Stimulated activated naive CD4-positive, alpha-beta T cell treated with Interleukin-2 at 50 U/mL for 16 hours (primary cell): Measurements from ENCODE around the gene GGT6.

Experiments used
- DNase-seq: peaks from one replicate; lab custom pipeline; 2025; lab: John Stamatoyannopoulos, UW

GGT6 gene

DNA sequence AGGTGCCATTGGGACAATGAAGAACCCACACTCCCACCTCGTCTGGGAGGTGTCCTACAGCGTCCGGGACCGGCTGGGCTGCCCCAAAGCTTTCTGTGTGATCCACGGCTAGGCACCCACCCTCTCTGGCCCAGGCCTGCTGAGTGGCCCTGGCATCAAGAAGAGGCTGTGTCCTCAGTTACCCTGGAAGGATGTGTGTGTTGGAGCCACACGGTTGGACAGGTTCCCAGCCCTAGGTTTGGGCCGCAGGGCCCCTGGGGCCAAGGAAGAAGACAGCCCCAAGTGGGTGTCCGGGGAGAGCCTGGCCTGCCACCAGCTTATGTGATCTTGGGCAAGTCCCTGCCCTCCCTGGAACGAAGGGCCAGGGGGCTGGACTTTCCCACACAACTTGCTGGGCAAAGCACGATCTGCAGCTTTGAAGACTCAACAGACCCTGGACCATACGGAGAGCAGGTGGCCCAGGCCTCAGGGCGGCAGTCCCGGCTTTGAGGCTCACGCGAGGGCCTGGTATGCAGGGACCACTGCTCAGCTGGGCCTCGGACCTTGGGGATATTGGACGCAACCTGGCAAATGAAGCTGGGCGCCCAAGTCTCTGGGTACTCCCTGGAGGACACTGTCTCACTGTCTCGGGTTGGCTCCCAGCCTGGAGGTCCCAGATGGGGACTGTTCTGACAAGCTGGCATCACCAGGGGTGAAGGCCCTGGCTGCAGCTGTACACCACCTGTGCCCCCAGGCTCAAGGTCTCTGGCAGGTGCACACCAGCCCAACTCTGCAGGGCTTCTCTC is 22.7 kb downstream of the GGT6 start:
- no peak for DNase-seq

DNA sequence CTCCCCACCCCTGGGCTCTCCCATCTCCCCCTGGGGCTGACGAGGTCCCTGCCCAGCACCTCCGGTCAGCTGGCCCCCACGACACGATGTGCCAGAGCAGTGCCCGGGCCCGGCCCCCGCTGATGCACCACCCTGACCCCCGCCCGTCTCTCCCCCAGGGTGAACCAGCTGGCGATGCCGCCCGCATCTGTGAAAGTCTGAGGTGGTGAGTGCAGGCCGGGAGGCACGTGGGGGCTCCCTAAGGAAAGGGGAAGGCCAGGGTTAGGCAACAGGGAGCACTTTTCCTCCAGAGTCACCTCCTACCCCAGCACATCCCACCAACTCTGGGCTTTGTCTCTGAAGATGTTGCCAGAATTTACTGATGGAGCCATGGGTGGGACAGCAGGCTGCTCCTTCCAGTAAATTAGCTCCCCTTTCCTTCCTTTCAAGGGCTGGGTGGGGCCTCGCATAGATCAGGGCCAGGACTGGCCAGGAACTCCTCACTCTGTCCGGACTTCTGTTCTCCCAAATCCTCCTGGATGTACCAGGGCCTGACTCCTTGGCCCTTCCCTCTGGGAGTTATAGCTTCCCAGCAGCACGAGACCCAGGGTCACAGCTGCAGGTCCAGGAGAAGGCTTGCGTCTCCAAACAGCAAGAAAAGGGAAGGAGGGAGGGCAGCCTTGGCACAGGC is 23.5 kb downstream of the GGT6 start:
- no peak for DNase-seq

DNA sequence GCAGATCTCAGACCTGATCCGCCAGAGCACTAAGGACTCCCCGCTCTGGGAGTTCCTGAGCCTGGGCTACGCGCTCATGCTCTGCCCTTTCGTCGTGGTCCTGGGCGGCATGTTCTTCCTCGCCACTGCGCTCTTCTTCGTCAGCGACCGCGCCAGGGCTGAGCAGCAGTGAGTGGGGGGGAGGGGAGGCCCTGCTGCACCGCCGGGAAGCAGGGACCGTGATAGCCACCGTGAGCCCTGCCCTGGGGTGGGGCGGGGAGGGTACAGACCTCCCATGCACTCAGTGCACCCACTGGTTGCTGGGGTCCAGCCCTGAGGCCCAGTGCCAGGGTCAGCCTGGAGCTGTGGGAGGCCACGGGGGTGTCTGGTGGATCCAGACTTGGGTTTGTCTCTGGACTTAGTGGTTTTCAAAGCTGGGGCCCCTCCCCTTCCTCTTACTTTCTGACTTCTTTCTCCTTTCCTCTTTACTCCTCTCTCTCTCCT is 24.1 kb downstream of the GGT6 start:
- no peak for DNase-seq

DNA sequence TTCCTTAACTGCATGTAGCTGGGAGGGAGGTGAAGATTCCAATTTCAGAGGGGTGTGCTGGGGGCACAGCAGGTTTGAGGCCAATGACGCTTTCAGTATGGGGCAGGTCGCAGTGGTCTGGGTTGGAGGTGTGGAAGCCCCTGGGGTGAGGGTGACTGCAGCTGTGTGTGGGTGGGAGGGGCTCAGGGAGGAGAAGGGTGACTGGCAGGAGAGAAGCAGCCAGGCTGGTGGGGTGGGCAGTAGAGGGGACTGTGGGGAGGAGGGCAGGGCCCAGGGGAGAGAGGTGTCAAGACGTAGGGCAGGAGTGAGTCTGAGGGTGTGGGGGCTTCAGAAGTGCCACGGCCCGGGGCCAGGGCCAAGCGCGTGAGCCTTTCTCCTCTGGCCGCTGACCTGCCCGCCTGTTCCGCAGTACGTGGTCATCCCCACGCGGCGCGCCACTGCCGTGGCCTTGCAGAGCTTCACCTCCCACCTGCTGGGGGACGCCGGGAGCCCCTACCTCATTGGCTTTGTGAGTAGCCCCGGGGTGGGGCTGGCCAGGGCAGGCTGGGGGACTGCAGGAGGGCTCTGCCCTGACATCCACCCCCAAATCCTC is 24.6 kb downstream of the GGT6 start:
- DNase-seq: no peak

DNA sequence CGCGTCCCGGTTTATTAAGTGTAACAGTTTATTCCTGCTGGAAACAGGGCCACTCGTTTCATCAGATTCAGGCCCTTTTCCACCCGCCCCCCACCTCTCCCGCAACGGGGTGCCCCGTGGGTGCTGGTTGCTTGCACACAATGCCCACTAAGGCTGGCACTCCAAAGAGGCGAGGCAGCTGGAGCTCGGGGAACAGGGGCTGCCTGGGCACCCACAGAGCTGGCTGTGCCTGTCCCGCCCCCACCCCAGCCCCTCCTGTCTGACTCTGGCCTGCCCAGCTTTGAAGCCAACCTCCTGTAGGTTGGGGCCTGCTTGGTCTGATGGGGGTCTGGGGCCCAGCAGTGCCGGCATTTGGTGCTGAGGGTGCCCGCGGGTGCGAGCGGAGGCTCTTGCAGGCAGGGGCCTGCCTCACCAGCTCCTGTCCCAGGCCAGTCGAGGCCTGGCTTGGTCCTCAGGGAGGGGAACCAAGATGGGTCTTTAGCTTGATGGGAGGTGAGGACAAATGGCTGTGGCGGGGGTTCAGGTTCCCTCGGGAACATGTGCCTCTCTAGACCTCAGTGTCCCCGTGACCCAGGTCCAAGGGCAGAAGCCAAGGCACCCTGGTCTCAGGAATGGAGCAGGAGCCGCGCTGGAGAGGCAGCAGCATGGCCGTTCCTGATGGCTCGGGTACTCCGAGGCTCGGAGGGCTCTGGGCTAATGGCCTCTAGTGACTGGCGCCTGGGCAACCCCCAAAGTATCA is 25.3 kb downstream of the GGT6 start:
- no peak for DNase-seq

DNA sequence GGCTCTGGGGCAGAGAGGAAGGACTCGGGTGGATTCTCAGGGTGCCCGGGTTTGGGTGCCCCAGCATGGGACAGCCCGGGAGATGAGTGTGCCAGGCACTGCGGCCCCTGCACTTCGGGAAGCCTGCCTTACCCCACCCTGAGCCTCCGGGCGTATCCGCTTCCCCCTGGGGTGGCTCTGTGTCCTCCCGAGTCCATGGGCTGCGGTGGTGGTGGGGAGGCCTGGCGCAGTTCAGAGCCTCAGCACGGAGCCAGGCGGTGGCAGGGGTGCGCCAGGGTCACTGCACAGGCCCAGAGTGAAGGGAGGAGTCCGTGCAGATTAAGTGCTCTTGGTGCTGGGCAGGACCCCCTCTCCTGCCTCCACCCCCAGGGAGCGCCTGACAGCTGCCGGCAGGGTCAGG is 25.9 kb downstream of the GGT6 start:
- no peak for DNase-seq

DNA sequence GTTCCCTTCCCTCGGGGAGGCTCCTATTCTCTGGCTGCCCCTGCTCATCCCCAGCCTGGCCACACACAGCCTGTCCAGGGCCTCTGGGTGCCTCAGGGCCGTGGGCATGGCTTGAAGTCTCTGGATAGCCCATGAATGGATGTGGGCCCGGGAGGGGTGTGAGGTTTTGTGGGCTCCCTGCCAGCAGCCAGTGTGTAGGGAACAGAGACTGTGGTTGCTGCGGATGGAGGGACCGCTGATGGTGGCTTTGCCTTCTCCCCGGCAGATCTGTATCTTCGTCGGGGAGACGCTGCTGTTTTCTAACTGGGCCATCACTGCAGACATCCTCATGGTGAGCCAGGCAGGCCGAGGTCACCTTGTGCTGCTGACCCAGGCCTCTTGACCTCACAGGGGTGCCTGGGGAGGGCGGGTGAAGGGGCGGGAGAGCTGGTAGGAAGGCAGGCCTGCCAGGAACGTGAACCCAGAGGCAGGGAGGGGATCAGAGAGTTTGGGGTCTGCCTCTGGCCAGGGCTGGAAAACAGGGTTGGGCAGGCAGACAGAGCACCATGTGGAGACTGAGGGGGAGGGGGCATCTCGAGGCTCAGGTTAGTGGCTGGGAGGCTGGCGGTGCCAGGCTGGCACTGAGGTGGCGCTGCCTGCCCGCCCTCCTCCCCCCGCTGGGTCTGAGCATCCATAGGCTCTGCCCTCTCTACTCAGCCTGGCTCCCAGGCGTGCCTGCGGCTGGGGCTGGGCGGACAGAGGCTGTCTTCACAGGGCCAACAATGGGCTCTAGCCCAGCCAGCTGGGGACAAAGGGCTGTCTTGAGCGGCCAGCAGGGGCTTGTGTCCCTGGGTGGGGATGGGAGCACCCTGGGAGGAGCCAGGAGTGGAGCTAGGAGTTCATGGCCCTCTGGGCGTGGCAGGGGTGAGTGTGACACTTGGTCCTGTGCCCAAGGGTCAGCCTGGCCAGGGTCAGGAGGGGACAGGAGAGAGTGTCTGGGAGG is 26.6 kb downstream of the GGT6 start:
- no peak for DNase-seq

DNA sequence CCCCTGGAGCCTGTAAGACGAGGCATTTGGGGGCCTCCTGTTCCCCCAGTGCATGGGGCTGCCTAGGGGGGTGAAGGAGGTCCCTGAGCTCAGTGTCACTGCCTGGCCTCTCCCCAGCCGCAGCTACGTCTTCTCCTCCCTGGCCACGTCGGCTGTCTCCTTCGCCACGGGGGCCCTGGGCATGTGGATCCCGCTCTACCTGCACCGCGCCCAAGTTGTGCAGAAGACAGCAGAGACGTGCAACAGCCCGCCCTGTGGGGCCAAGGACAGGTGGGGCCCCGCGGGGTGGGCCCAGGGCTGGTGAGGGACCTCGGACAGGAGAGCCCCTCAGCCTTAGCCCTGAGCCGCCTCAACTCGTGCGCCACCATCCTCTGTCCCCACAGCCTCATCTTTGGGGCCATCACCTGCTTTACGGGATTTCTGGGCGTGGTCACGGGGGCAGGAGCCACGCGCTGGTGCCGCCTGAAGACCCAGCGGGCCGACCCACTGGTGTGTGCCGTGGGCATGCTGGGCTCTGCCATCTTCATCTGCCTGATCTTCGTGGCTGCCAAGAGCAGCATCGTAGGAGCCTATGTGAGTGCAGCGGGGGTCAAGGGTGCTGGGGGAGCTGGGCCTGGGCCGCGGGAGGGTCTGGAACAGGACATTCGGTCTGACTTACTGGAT is 27.4 kb downstream of the GGT6 start:
- no peak for DNase-seq

DNA sequence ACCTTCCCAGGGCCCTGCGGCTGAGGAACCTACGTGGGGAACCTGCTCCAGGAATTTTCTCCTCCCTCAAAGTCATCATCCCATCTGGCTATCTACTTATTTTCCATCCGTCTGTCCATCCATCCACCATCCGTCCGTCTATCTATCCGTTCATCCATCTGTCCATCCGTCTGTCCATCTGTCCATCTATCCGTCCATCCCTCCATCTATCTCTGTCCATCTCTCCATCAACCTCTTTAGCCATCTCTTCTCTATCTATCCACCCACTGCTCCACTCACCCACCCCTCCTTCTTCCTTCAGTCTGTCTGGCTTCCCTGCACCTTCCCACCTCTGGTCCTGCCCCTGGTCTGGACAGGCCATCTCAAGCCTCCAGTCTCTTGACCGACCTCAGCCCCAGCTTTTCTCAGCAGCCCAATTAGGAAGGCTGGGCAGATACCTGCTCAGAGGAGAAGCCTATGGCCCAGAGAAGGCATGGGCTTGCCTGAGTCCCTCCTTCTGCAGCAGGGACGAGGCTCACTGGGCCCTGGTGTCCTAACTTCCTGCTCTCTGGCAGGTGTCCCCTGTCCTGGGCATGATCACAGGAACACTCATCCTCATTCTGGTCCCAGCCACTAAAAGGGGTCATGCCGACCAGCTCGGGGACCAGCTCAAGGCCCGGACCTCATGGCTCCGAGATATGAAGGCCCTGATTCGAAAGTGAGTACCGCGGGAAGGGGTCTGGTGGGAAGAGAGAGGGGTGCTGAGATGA is 28.2 kb downstream of the GGT6 start:
- DNase-seq: no peak

DNA sequence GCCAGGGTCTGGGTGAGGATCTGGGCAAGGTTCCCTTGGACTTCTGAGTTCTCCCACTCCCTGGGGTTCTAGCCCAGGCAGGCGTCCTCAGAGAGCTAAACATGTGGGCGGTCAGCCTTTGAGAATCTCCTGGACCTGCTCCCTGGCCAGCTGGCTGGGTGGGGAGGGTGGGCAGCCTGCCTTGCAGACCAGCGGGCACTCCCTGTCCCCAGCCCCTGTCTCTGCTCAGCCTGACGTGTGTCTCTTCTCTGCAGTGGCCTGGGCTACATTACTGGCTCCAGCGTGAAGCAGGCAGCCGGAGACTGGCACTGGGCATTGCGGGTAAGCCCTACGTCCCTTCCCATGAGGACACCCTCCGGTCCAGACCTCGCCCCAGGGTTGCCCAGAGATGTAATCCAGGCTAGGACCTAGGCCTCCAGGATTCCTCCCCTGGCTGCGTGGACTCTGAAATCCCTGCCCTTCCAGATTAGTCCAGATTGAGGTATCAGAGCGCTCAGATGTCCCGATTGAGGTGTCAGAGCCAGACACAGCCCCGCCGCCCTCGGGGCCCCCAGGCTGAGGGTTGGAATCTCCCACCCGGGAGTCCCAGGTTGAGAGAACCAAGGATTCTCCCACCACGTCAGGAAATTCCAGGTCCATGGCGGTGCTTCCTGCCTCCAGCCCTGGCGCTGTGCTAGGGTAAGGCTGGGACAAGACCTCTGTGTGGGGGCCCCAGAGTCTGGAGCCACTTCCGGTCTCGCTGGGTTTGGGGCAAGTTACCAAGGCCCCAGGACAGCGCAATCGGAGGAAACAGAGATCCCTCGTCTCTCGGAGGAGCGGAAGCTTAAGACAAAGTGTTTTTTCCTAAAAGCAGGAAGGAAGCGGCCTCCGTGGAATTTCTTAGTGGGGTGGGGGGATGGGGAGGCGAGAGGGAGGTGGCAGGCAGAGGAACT is 29.3 kb downstream of the GGT6 start:
- DNase-seq: no peak

DNA sequence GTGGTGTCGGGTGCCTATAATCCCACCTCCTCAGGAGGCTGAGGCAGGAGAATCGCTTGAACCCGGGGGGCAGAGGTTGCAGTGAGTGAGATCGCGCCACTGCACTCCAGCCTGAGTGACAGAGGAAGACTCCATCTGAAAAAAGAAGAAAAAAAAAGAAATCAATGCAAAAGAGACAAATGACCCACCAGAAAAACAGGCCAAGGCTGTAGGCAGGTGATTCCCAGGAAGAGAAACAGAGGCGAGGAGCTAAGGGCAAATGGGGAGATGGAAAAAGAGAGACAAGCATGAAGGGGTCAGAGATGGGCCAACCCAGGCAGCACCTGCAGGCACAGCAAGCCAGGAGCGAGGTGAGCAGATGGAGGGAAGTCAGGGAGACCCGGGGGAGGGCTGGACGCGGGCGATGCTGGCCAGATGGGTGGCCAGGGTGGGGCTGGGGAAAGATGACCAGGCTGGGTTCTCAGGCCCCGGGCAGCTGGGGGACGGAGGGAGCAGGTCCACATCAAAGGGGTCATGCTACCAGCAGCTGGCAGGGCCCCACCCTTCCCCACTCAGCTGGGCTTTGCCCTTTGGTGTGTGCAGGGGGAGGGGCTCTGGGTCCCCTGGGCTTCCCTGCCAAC is 30.7 kb downstream of the GGT6 start:
- DNase-seq: no peak

DNA sequence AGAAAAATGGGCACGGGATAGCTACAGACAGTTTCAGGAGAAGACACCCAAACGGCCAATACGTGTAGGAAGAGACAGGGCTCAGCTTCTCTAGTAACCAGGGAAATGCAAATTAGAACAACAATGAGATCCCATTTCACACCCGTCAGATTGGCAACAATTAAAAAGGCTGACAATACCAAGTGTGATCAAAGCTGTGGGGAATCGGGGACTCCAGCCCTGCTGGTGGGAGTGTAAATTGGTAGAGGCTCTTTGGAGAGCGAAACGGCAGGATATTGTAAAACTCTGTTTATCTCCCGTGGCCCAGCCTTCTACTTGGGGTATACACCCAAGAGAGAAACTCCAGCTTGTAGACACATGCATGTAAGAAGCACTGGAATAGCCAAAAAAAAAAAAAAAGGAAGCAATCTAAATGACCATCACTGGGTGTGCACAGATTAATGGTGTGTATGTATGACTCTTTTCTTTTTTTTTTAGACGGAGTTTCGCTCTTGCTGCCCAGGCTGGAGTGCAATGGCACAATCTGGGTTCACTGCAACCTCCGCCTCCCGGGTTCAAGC is 32.7 kb downstream of the GGT6 start:
- DNase-seq: no peak

DNA sequence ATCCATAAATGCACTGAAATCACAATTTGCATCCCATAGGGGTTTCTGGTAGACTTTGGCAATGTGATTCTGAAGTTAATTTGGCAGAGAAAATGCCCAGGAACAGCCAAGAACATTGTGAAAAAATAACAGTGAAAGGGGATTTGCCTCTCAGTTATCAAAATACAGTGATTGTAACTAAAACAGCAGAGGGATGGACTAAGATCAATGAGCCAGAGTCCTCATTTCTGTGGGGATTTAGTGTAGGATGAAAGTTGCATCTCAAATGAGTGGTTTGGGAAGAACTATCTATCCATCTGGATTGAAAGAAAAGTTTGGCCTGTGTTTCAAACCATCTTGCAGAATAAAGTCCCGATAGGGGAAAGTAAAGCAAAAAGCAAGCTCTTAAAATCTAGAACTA is 33.2 kb downstream of the GGT6 start:
- no peak for DNase-seq

DNA sequence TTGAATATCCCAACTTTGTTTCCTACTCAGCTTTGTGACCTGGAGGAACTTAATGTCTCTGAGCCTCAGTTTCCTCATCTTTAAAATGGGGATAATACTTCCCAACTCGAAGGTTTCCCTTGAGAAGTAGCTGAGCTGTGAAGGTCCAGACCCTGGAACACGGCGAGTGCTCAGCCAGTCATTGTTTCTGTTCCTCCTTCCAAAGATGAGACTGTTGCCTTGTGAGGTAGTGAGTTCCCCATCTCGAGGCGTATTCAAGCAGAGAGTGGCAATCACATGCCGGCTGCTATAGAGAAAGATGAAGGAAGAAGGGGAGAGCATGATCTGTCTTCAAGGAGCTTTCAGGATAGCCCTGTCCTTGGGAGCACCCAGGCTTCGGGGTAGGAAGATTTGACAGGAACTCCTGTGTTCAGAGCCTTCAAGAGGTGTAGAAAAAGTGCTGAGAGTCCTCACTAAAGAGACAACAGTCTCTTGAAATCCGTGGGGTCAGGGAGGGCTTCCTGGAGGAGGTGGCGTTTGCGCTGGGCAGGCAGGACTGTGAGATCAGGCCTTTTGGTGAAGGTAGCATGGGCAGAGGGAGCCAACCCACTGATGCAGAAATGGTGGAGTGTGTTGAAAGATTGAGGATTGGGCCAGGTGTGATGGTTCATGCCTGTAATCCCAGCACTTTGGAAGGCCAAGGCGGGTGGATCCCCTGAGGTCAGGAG is 34.5 kb downstream of the GGT6 start:
- DNase-seq: no peak

DNA sequence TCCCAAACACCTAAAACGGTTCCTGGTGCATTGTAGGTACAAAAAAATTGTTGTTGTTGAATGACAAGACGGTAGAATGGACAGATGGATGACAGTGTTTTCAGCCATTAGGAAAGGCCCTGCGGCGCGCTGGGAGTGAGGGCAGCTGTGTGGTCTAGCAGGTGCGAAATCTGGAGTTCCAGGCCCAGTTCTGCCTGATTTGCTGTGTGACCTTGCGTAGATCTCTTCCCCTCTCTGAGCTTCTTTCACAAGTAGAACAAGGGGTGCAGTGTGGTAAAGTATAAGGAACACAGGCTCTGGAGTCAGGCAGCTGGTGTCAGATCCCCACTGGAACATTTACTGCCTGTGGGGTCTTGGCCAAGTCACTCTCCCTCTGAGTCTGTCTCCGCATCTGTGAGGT is 36.4 kb downstream of the GGT6 start:
- no peak for DNase-seq

DNA sequence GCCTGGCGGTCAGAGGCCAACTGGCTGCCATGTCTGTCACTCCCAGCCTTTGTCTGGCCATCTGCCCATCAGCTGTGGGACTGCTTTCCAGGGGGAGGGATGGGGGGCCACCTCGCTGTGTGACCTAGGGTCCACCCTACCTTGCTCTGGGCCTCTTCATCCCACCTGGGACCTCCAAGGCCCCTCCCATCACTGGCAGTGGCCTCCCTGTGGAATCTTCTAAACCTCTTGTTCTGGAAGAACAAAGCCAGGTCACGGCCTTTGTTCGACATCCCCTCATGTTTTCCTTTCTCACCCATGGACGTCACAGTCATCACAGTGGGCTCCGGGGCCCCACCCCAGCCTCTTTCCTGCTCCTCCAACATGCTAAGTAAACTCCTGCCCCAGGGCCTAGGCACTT is 37.7 kb downstream of the GGT6 start:
- no peak for DNase-seq

DNA sequence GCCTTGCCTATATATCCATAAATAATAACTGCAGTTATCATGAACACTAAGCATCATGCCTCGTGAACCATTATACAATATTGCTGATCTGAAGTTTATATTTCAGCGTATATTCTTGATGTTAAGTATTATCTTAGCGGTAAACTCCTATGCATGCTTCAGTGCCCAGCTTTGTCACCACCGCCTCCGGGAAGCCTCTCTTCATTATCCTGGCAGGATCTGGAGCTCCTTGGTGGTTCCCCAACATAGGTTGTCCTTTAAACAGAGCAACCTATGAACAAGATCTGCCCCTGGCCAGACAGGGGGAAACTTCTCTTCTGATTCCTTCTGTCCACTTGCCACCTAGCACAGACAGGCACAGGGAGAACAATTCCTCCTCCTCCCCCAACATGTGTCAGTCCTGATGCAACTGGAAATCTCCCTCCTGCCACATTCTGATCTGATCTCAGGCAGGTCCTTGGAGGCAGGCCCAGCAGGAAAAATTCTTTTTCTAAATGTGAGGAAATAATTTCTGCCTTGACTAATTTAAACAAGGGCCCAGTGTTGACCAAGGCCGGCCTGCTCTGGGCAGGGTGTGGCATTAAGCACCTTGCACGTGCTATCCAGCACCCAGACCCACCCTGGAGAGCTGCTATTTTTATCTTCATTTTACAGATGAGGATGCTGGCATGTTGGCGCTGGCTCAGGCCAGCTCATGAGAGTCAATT is 39.3 kb downstream of the GGT6 start:
- DNase-seq: no peak
